ENCODE data around the gene RPL28. TPM values are rescaled to one million over a fixed set of nuclear protein-coding genes. Genes with fewer than 3 reads are reported as not detected.
A peak's percentile ranks its signal among the peaks of the same experiment; 100 is the strongest.

Gene RPL28
- total and polyA plus RNA-seq, 2 of the 13 experiments (the other 11 are each of a cell fraction or from before 2014, with no cell fraction given) = 105 to 420 TPM

DNA sequence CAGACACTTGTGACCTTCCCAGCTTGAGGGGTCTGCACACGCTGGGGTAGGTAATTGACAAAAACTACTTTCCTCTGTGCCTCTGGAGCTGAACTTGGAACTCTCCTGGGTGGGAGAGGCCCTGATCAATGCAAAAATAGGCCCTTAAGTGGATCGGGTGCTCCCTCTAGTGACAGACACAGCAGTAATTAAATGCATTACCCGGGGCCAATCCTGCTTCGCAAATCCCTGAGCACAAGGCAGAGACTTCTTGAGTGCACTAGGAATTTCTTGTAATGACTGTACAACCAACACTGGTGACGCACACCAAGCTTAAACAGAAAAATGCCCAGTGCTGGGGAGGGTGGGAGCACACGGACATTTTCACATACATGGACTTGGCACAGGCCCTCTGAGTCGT lies 32.5 kb downstream of the RPL28 start (continued):
- TF ChIP-seq, protein P1, sequence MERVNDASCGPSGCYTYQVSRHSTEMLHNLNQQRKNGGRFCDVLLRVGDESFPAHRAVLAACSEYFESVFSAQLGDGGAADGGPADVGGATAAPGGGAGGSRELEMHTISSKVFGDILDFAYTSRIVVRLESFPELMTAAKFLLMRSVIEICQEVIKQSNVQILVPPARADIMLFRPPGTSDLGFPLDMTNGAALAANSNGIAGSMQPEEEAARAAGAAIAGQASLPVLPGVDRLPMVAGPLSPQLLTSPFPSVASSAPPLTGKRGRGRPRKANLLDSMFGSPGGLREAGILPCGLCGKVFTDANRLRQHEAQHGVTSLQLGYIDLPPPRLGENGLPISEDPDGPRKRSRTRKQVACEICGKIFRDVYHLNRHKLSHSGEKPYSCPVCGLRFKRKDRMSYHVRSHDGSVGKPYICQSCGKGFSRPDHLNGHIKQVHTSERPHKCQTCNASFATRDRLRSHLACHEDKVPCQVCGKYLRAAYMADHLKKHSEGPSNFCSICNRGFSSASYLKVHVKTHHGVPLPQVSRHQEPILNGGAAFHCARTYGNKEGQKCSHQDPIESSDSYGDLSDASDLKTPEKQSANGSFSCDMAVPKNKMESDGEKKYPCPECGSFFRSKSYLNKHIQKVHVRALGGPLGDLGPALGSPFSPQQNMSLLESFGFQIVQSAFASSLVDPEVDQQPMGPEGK (CRISPR knock-in tag; IDR thresholded peaks at IDR 0.05) = 0 out of 2 replicates have a peak, but pooled peaks have one; percentile 23
- TF ChIP-seq KLF9 (CRISPR knock-in tag; IDR thresholded peaks at IDR 0.05; ENCODE audit: low read depth) (no peak), ZNF543 (CRISPR knock-in tag; IDR thresholded peaks at IDR 0.05) (no peak), SAP130 (CRISPR knock-in tag; IDR thresholded peaks at IDR 0.05; ENCODE audit: low read depth) (peak; percentile 39), ZNF326 (CRISPR knock-in tag; IDR thresholded peaks at IDR 0.05; ENCODE audit: borderline replicate concordance) (no peak), RAD21 (CRISPR knock-in tag; IDR thresholded peaks at IDR 0.05) (peak; percentile 84), TEAD3 (CRISPR knock-in tag; optimal IDR thresholded peaks at IDR 0.05; ENCODE audit: borderline replicate concordance) (peak; percentile 40), EZH2 (conservative IDR thresholded peaks at IDR 0.05; ENCODE audit: low read depth, low read length) (no peak), STAG1 (CRISPR knock-in tag; IDR thresholded peaks at IDR 0.05) (peak; percentile 98), RXRB (CRISPR knock-in tag; IDR thresholded peaks at IDR 0.05; ENCODE audit: borderline replicate concordance) (peak; percentile 37; the same call in 1 of the 2 replicates), SMC3 (IDR thresholded peaks at IDR 0.05; ENCODE audit: low read length) (peak; percentile 98), KLF16 (CRISPR knock-in tag; IDR thresholded peaks at IDR 0.05) (0 out of 4 replicates have a peak, but pooled peaks of 1 of the 2 experiments have one; percentile 20)
- TF ChIP-seq, protein P2, sequence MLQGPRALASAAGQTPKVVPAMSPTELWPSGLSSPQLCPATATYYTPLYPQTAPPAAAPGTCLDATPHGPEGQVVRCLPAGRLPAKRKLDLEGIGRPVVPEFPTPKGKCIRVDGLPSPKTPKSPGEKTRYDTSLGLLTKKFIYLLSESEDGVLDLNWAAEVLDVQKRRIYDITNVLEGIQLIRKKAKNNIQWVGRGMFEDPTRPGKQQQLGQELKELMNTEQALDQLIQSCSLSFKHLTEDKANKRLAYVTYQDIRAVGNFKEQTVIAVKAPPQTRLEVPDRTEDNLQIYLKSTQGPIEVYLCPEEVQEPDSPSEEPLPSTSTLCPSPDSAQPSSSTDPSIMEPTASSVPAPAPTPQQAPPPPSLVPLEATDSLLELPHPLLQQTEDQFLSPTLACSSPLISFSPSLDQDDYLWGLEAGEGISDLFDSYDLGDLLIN (CRISPR knock-in tag; IDR thresholded peaks at IDR 0.05; ENCODE audit: borderline replicate concordance) = no peak
- TF ChIP-seq, protein P3, sequence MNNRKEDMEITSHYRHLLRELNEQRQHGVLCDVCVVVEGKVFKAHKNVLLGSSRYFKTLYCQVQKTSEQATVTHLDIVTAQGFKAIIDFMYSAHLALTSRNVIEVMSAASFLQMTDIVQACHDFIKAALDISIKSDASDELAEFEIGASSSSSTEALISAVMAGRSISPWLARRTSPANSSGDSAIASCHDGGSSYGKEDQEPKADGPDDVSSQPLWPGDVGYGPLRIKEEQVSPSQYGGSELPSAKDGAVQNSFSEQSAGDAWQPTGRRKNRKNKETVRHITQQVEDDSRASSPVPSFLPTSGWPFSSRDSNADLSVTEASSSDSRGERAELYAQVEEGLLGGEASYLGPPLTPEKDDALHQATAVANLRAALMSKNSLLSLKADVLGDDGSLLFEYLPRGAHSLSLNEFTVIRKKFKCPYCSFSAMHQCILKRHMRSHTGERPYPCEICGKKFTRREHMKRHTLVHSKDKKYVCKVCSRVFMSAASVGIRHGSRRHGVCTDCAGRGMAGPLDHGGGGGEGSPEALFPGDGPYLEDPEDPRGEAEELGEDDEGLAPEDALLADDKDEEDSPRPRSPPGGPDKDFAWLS (CRISPR knock-in tag; IDR thresholded peaks at IDR 0.05; ENCODE audit: borderline replicate concordance) = no peak
- TF ChIP-seq, protein P4, sequence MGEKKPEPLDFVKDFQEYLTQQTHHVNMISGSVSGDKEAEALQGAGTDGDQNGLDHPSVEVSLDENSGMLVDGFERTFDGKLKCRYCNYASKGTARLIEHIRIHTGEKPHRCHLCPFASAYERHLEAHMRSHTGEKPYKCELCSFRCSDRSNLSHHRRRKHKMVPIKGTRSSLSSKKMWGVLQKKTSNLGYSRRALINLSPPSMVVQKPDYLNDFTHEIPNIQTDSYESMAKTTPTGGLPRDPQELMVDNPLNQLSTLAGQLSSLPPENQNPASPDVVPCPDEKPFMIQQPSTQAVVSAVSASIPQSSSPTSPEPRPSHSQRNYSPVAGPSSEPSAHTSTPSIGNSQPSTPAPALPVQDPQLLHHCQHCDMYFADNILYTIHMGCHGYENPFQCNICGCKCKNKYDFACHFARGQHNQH (CRISPR knock-in tag; IDR thresholded peaks at IDR 0.05) = 0 out of 2 replicates have a peak, but pooled peaks have one; percentile 45
- TF ChIP-seq, protein P5, sequence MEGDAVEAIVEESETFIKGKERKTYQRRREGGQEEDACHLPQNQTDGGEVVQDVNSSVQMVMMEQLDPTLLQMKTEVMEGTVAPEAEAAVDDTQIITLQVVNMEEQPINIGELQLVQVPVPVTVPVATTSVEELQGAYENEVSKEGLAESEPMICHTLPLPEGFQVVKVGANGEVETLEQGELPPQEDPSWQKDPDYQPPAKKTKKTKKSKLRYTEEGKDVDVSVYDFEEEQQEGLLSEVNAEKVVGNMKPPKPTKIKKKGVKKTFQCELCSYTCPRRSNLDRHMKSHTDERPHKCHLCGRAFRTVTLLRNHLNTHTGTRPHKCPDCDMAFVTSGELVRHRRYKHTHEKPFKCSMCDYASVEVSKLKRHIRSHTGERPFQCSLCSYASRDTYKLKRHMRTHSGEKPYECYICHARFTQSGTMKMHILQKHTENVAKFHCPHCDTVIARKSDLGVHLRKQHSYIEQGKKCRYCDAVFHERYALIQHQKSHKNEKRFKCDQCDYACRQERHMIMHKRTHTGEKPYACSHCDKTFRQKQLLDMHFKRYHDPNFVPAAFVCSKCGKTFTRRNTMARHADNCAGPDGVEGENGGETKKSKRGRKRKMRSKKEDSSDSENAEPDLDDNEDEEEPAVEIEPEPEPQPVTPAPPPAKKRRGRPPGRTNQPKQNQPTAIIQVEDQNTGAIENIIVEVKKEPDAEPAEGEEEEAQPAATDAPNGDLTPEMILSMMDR (CRISPR knock-in tag; IDR thresholded peaks at IDR 0.05) = peak; percentile 93
- TF ChIP-seq, protein P6, sequence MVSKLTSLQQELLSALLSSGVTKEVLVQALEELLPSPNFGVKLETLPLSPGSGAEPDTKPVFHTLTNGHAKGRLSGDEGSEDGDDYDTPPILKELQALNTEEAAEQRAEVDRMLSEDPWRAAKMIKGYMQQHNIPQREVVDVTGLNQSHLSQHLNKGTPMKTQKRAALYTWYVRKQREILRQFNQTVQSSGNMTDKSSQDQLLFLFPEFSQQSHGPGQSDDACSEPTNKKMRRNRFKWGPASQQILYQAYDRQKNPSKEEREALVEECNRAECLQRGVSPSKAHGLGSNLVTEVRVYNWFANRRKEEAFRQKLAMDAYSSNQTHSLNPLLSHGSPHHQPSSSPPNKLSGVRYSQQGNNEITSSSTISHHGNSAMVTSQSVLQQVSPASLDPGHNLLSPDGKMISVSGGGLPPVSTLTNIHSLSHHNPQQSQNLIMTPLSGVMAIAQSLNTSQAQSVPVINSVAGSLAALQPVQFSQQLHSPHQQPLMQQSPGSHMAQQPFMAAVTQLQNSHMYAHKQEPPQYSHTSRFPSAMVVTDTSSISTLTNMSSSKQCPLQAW (CRISPR knock-in tag; IDR thresholded peaks at IDR 0.05) = 0 out of 2 replicates have a peak, but pooled peaks have one; percentile 31
- TF ChIP-seq, protein P7, sequence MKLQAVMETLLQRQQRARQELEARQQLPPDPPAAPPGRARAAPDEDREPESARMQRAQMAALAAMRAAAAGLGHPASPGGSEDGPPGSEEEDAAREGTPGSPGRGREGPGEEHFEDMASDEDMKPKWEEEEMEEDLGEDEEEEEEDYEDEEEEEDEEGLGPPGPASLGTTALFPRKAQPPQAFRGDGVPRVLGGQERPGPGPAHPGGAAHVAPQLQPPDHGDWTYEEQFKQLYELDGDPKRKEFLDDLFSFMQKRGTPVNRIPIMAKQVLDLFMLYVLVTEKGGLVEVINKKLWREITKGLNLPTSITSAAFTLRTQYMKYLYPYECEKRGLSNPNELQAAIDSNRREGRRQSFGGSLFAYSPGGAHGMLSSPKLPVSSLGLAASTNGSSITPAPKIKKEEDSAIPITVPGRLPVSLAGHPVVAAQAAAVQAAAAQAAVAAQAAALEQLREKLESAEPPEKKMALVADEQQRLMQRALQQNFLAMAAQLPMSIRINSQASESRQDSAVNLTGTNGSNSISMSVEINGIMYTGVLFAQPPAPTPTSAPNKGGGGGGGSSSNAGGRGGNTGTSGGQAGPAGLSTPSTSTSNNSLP (IDR thresholded peaks at IDR 0.05; ENCODE audit: low read depth, low read length) = peak; percentile 66; the same call in 1 of the 2 replicates

Data from HepG2 (cell line).